MCF 10A (cell line): ENCODE measurements around the gene CNIH1. TPM values are rescaled to one million over a fixed set of nuclear protein-coding genes. Genes with fewer than 3 reads are reported as not detected.
"Not testable (repeated sequence)": the region's sequence is repeated elsewhere in the genome, so short reads cannot be mapped to it uniquely, and the experiment has no call there.

ENCODE experiments used
- BruUV-seq: library from RNA; stranded (reverse); fragments of 400-500 nt; replicated peaks from 2 replicates; lab custom pipeline; 2021; lab: Mats Ljungman, UMichigan
- CTCF ChIA-PET: fragments of 300-600 bp; sonication (Branson Sonifier 250); formaldehyde crosslinking; extraction: SDS; loops from one replicate; lab custom pipeline; 2021; ENCODE audit warnings: antibody characterized with exemption, inconsistent platforms; lab: Yijun Ruan, JAX
- POLR2A ChIA-PET: fragments of 300-600, 350-650 bp; sonication (Branson Sonifier 250); formaldehyde crosslinking; extraction: SDS; loops from one replicate; lab custom pipeline; 2020; ENCODE audit warnings: antibody characterized with exemption, inconsistent platforms; lab: Yijun Ruan, JAX
- DNase-seq: peaks from one replicate; pipeline ENCODE4 v3.0.0-alpha.2; 2018; ENCODE audit not compliant: unreplicated experiment
- H3K27ac Mint-ChIP-seq: one replicate; pipeline ENCODE4 v1.8.0; 2022; ENCODE audit warnings: mild to moderate bottlenecking, low read depth, mixed read lengths; ENCODE audit not compliant: unreplicated experiment
- H3K27me3 Mint-ChIP-seq: one replicate; pipeline ENCODE4 v1.8.0; 2022; ENCODE audit warnings: mixed read lengths; ENCODE audit not compliant: insufficient read depth, unreplicated experiment
- H3K36me3 Mint-ChIP-seq: one replicate; pipeline ENCODE4 v1.8.0; 2022; ENCODE audit warnings: mild to moderate bottlenecking, moderate library complexity, mixed read lengths; ENCODE audit not compliant: insufficient read depth, unreplicated experiment
- H3K4me1 Mint-ChIP-seq: one replicate; pipeline ENCODE4 v1.8.0; 2022; ENCODE audit warnings: mixed read lengths; ENCODE audit not compliant: insufficient read depth, unreplicated experiment
- H3K4me3 Mint-ChIP-seq: one replicate; pipeline ENCODE4 v1.8.0; 2022; ENCODE audit warnings: mild to moderate bottlenecking, moderate library complexity, mixed read lengths; ENCODE audit not compliant: unreplicated experiment
- H3K9me3 Mint-ChIP-seq: one replicate; pipeline ENCODE4 v1.8.0; 2022; ENCODE audit warnings: mixed read lengths; ENCODE audit not compliant: unreplicated experiment
- CTCF ChIP-seq: fragments of 200-600 bp; IDR thresholded peaks from one replicate; pipeline ENCODE4 v1.8.0; 2022; ENCODE audit warnings: antibody characterized with exemption, mild to moderate bottlenecking; ENCODE audit not compliant: unreplicated experiment
- intact Hi-C: fragments of 100-400 bp; cut with micrococcal nuclease; formaldehyde crosslinking; loops from 2 replicates; pipeline ENCODE4 v1.14.1; 2022
- total RNA-seq: library from RNA; stranded (reverse); gene quantifications from 2 replicates; pipeline ENCODE4 v1.2.3, GENCODE V29; 2022

CNIH1 gene
- total RNA-seq, 1 experiment from 2014 or later = 228 TPM

- TSS peak; percentile 67 for BruUV-seq
Observed at GRCh38 chr14:54440476-54440872, 700 bp downstream of the CNIH1 start.

DNA sequence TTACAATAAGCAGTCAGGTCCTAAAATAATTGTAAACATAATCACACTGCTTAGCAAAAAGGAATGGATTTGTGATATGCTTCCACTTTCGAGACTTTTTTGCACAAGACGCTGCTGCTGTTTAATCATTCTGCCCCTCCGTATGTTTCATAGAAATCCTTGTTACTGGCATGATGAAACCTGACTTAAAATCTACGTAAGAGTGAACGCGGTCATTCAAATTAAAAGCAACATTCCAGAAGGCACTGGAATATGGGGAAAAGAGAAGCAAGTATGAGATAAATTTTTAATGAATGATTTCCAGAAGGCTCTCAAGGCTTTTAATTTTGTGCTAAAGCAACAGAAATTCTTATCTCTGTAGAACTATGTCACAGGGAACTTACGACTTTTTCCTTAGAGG lies 1.1 kb downstream of the CNIH1 start:
- POLR2A ChIA-PET = interaction anchor here (0.6 to 6.0 kb wide), 14 partner anchors 11 to 1717 kb away, joined by 3 to 58 read pairs (median 3); partner anchors contain the start of genes CGRRF1 and GMFB
- peak overlapping the region; percentile 88 for H3K4me3 Mint-ChIP-seq
- intact Hi-C loops = no loop called here
- peaks cover 33% of the 10 kb centered on the region for H3K4me1 Mint-ChIP-seq
- H3K27me3 Mint-ChIP-seq = no peaks in the 10 kb centered on the region
- no peak for TF ChIP-seq CTCF
- peaks cover 18% of the 10 kb centered on the region for H3K36me3 Mint-ChIP-seq
- no peaks in the 10 kb centered on the region for H3K9me3 Mint-ChIP-seq
- peak; percentile 25 for DNase-seq
- BruUV-seq = TSS peak; percentile 47
- CTCF ChIA-PET = interaction anchor here (0.6 to 1.8 kb wide), 4 partner anchors 10 to 955 kb away, joined by 3 to 9 read pairs (median 5); no protein-coding TSS in a partner anchor
- H3K27ac Mint-ChIP-seq = peak overlapping the region; percentile 93

More at GRCh38 chr14:54440476-54440872, 700 bp downstream of the CNIH1 start:
- H3K4me1 Mint-ChIP-seq = peaks cover 29% of the 10 kb centered on the region
- peak overlapping the region; percentile 93 for H3K27ac Mint-ChIP-seq
- intact Hi-C loops = no loop called here
- no peaks in the 10 kb centered on the region for H3K27me3 Mint-ChIP-seq
- H3K4me3 Mint-ChIP-seq = peak overlapping the region; percentile 88
- POLR2A ChIA-PET = interaction anchor here (0.6 to 6.0 kb wide), 14 partner anchors 10 to 1718 kb away, joined by 3 to 58 read pairs (median 3); partner anchors contain the start of genes CGRRF1 and GMFB
- H3K9me3 Mint-ChIP-seq = no peaks in the 10 kb centered on the region
- peak; percentile 14 for DNase-seq
- H3K36me3 Mint-ChIP-seq = peaks cover 14% of the 10 kb centered on the region
- CTCF ChIA-PET = interaction anchor here (0.6 to 1.8 kb wide), 10 partner anchors 8 to 954 kb away, joined by 3 to 9 read pairs (median 3); no protein-coding TSS in a partner anchor
- no peak for TF ChIP-seq CTCF

- intact Hi-C loops = no loop called here
- peak; percentile 34 for DNase-seq
- BruUV-seq = no TSS peak
- H3K4me1 Mint-ChIP-seq = peaks cover 45% of the 10 kb centered on the region
- no peaks in the 10 kb centered on the region for H3K27me3 Mint-ChIP-seq
- H3K9me3 Mint-ChIP-seq = no peaks in the 10 kb centered on the region
- peak overlapping the region; percentile 88 for H3K4me3 Mint-ChIP-seq
- peaks cover 29% of the 10 kb centered on the region for H3K36me3 Mint-ChIP-seq
- H3K27ac Mint-ChIP-seq = no peak overlapping the region
- POLR2A ChIA-PET = interaction anchor here (0.7 to 6.0 kb wide), 9 partner anchors 9 to 125 kb away, joined by 3 to 58 read pairs (median 4); partner anchors contain the start of genes CDKN3, CGRRF1 and GMFB
- no peak for TF ChIP-seq CTCF
- CTCF ChIA-PET = interaction anchor here (0.6 kb wide), 1 partner anchor 386 kb away, joined by 5 read pairs; no protein-coding TSS in a partner anchor
Observed at GRCh38 chr14:54438703-54439102, 2.5 kb downstream of the CNIH1 start.

GRCh38 chr14:54437954-54438353 lies 3.2 kb downstream of the CNIH1 start:
- Mint-ChIP-seq H3K4me1 (peaks cover 48% of the 10 kb centered on the region), H3K36me3 (peaks cover 36% of the 10 kb centered on the region)
- DNase-seq, H3K9me3 Mint-ChIP-seq, H3K27ac Mint-ChIP-seq, H3K27me3 Mint-ChIP-seq, BruUV-seq, intact Hi-C loops, H3K4me3 Mint-ChIP-seq: not testable (repeated sequence)
- CTCF ChIA-PET = interaction anchor here (0.6 to 0.7 kb wide), 5 partner anchors 41 to 1484 kb away, joined by 3 read pairs; partner anchors contain the start of gene CDKN3
- POLR2A ChIA-PET = interaction anchor here (0.6 to 6.0 kb wide), 11 partner anchors 8 to 936 kb away, joined by 3 to 58 read pairs (median 4); partner anchors contain the start of genes CDKN3, CGRRF1 and GMFB
